Mucosa of rectum (tissue), 2 donors: ENCODE measurements around the gene MAP2K5.

Experiments used
- H3K27ac ChIP-seq, 2 donors: one replicate each; pipeline ENCODE4 v1.7.0; 2013; ENCODE audit warnings: inconsistent platforms in 2 of 2, low read depth in 2 of 2, low read length in 2 of 2
- H3K27me3 ChIP-seq, 2 donors: one replicate each; pipeline ENCODE4 v1.7.0; 2013; ENCODE audit warnings: low read length in 2 of 2; ENCODE audit not compliant: control insufficient read depth in 2 of 2, insufficient read depth in 2 of 2
- H3K36me3 ChIP-seq, 2 donors: one replicate each; pipeline ENCODE4 v1.7.0; 2013; ENCODE audit warnings: low read length in 2 of 2; ENCODE audit not compliant: control insufficient read depth in 2 of 2, insufficient read depth in 2 of 2
- H3K4me1 ChIP-seq, 2 donors: one replicate each; pipeline ENCODE4 v1.7.0; 2013; ENCODE audit warnings: low read length in 2 of 2, mild to moderate bottlenecking in 1 of 2; ENCODE audit not compliant: control insufficient read depth in 2 of 2, insufficient read depth in 2 of 2
- H3K4me3 ChIP-seq, 2 donors: one replicate each; pipeline ENCODE4 v1.7.0; 2013; ENCODE audit warnings: low read length in 2 of 2
- H3K9ac ChIP-seq, 2 donors: one replicate each; pipeline ENCODE4 v1.7.0; 2013; ENCODE audit warnings: low read length in 2 of 2, low read depth in 1 of 2, mild to moderate bottlenecking in 1 of 2
- H3K9me3 ChIP-seq, 2 donors: one replicate each; pipeline ENCODE4 v1.7.0; 2013; ENCODE audit warnings: low read length in 2 of 2; ENCODE audit not compliant: control insufficient read depth in 2 of 2
- donor health status: healthy.
- donor health status: Normal muscosa, but diverticular disease.

Gene MAP2K5

GRCh38 chr15:67707520-67708283 is 165.2 kb downstream of the MAP2K5 start:
- Histone ChIP-seq H3K9ac (no peak overlapping the region), H3K9me3 (no peaks in the 10 kb centered on the region), H3K36me3 (peaks cover 0 to 11% of the 10 kb centered on the region in 2 donors), H3K27me3 (no peaks in the 10 kb centered on the region), H3K4me3 (no peak overlapping the region), H3K4me1 (no peaks in the 10 kb centered on the region), H3K27ac (no peak overlapping the region)

GRCh38 chr15:67708500-67708899 is 166.0 kb downstream of the MAP2K5 start:
- no peaks in the 10 kb centered on the region for H3K27me3 ChIP-seq
- no peak overlapping the region for H3K4me3 ChIP-seq
- H3K9ac ChIP-seq: no peak overlapping the region

DNA sequence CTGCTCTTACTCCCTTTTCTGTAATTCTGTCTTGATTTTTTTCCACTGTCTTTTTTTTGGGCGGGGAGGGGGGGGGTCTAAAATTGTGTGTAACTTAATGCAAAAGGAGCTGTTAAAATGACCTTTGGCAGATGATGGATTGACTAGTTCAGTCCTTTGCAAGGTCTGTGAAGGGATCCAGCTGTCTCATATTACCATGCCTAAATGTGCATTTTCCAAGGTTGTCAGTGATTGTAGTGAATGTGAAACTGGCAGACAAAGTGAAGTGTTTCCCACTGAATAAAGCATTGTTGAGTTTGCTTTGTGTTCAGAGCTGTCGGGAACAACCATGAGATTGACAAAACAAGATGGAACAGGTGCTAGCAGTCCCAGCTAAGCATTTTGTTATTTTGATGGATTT is 172.7 kb downstream of the MAP2K5 start:
- H3K9ac ChIP-seq: no peak overlapping the region
- H3K36me3 ChIP-seq: peaks cover 0 to 2% of the 10 kb centered on the region in 2 donors
- no peak overlapping the region for H3K4me3 ChIP-seq
- no peaks in the 10 kb centered on the region for H3K4me1 ChIP-seq
- H3K9me3 ChIP-seq: no peaks in the 10 kb centered on the region
- H3K27ac ChIP-seq: no peak overlapping the region
- no peaks in the 10 kb centered on the region for H3K27me3 ChIP-seq

More at GRCh38 chr15:67708500-67708899, 166.0 kb downstream of the MAP2K5 start:
- Histone ChIP-seq H3K9me3 (no peaks in the 10 kb centered on the region), H3K27ac (no peak overlapping the region), H3K36me3 (peaks cover 0 to 8% of the 10 kb centered on the region in 2 donors), H3K4me1 (no peaks in the 10 kb centered on the region)

DNA sequence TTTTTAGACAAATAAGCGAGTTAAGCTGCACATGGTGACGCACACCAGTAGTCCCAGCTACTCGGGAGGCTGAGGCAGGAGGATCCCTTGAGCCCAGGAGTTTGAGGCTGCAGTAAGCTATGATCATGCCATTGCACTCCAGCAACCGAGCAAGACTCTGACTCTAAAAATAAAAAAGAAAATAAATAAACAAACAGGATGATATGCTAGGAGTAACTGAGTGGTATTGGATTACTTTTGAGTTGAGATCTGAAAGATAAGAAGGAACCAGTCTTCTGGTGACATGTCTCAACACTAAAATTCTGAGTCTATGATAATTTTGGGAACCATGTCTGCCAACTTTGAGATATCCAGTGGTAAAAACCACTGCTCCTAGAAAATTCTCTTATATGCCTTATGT is 173.7 kb downstream of the MAP2K5 start:
- H3K27me3 ChIP-seq: no peaks in the 10 kb centered on the region
- H3K27ac ChIP-seq: no peak overlapping the region
- no peaks in the 10 kb centered on the region for H3K9me3 ChIP-seq
- no peak overlapping the region for H3K4me3 ChIP-seq
- peaks cover 0 to 2% of the 10 kb centered on the region in 2 donors for H3K36me3 ChIP-seq
- H3K9ac ChIP-seq: no peak overlapping the region
- H3K4me1 ChIP-seq: no peaks in the 10 kb centered on the region

DNA sequence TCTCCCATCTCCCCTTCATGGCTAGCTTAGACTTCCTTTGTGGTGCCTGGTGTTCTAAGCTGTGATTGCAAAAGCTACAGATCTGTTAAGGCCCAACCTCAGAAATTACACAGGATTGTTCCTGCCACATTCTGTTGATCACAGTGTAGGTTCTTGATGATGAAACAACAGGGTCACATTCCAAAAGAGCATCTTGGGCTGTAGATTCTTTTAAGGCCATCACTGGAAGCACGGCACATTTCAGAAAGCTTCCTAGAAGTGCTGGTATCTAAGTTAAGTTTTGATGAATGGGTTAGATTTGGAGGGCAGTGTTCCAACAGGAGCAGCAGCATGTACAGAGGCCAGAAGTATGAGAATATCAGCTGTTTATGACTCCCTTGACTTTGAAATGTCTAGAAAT is 175.3 kb downstream of the MAP2K5 start:
- H3K9me3 ChIP-seq: no peaks in the 10 kb centered on the region
- no peaks in the 10 kb centered on the region for H3K27me3 ChIP-seq
- no peak overlapping the region for H3K9ac ChIP-seq
- H3K4me1 ChIP-seq: no peaks in the 10 kb centered on the region
- peaks cover 0 to 2% of the 10 kb centered on the region in 2 donors for H3K36me3 ChIP-seq
- H3K4me3 ChIP-seq: no peak overlapping the region
- H3K27ac ChIP-seq: no peak overlapping the region

DNA sequence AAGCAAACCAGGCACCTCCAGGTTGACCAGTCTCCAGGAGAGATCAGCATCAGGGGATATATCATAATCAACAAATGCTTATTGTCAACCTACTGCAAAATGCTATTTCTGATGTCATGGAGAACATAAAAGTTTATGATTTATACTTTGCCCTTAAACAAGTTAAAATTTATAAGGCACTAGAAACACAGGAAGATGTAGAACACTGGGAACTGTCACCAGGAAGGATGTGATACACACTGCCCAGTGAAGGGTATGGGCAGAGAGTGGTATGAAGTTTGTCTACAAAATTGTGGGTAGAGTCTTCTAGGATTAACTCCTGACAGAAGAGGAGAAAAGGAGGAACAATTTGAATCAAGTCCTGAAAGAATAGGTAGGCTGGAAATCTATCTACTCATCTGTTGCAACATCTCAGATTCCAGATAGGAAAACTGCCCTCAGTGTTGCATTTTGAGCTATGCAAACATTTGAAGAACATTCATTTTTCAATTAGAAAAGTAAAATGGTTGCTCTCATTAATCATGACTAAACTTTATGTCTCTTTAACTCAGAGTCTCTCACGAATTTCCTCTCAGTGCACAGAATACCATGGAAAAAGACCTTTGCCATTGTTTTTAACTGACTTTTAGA is 176.9 kb downstream of the MAP2K5 start:
- no peaks in the 10 kb centered on the region for H3K27me3 ChIP-seq
- no peaks in the 10 kb centered on the region for H3K4me1 ChIP-seq
- H3K36me3 ChIP-seq: peaks cover 0 to 2% of the 10 kb centered on the region in 2 donors
- H3K4me3 ChIP-seq: no peak overlapping the region
- no peaks in the 10 kb centered on the region for H3K9me3 ChIP-seq
- H3K9ac ChIP-seq: no peak overlapping the region
- no peak overlapping the region for H3K27ac ChIP-seq

DNA sequence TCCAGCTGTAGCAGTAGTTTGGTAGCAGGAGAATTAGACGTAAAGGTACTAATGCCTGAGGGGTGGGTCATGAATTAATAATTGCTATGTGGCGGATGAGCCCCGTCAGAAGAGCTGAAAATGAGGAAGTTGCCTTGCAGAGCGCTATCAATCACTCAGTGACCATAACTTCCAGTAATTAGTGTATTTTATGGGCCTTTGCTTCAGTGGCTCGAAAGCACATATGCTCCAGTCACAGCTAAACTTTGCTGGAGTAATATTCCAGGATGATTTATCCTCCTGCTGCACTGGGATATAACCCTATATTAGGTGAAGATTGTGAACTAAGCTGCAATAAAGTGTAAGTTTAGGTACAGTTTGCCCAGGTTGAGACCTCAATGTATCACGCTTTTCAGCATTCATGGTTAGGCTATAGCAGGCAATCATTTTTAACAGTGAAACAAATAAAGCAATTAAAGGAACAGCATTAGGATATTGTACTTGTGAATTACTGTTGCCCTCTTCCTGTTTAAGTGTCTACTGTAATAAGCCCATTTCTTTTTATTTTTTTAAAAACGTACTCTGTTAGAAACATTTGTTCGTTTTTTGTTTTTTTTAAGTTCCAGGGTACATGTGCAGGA is 178.2 kb downstream of the MAP2K5 start:
- H3K27me3 ChIP-seq: no peaks in the 10 kb centered on the region
- no peak overlapping the region for H3K4me3 ChIP-seq
- no peak overlapping the region for H3K27ac ChIP-seq
- H3K4me1 ChIP-seq: no peaks in the 10 kb centered on the region
- H3K9ac ChIP-seq: no peak overlapping the region
- peaks cover 0 to 2% of the 10 kb centered on the region in 2 donors for H3K36me3 ChIP-seq
- H3K9me3 ChIP-seq: no peaks in the 10 kb centered on the region

GRCh38 chr15:67722030-67722817 is 179.7 kb downstream of the MAP2K5 start:
- H3K9me3 ChIP-seq: no peaks in the 10 kb centered on the region
- no peaks in the 10 kb centered on the region for H3K4me1 ChIP-seq
- H3K9ac ChIP-seq: no peak overlapping the region
- H3K27me3 ChIP-seq: no peaks in the 10 kb centered on the region
- no peak overlapping the region for H3K27ac ChIP-seq
- peaks cover 0 to 2% of the 10 kb centered on the region in 2 donors for H3K36me3 ChIP-seq
- H3K4me3 ChIP-seq: no peak overlapping the region

GRCh38 chr15:67723294-67724024 is 181.0 kb downstream of the MAP2K5 start:
- no peak overlapping the region for H3K4me3 ChIP-seq
- H3K27ac ChIP-seq: no peak overlapping the region
- no peaks in the 10 kb centered on the region for H3K36me3 ChIP-seq
- no peaks in the 10 kb centered on the region for H3K27me3 ChIP-seq
- H3K4me1 ChIP-seq: no peaks in the 10 kb centered on the region
- H3K9me3 ChIP-seq: no peaks in the 10 kb centered on the region
- H3K9ac ChIP-seq: no peak overlapping the region
